ENCODE results near the gene PEAR1. TPM values are rescaled to one million over a fixed set of nuclear protein-coding genes. Genes with fewer than 3 reads are reported as not detected.

Gene PEAR1
- total RNA-seq, 4 donors from 2014 or later, result 31.5 to 51.4 (median 39.7) TPM

- H3K36me3 ChIP-seq, result no peaks in the 10 kb centered on the region
- no peaks in the 10 kb centered on the region for H3K9me3 ChIP-seq
- 62 to 65% methylated on average over 17 to 18 of the region's 18 CpGs for WGBS, 2 donors
- H3K27ac ChIP-seq, result no peak overlapping the region
- no peak overlapping the region for H3K4me3 ChIP-seq
- peaks cover 0 to 84% of the 10 kb centered on the region in 2 donors for H3K27me3 ChIP-seq
- peaks cover 0 to 22% (median 0%) of the 10 kb centered on the region in 4 donors for H3K4me1 ChIP-seq
- DNase-seq (ENCODE audit: low spot score in 2 of 2), result no peak
- TF ChIP-seq EP300 (IDR thresholded peaks at IDR 0.05), result no peak
- no peak for TF ChIP-seq CTCF (IDR thresholded peaks at IDR 0.05)
- TF ChIP-seq POLR2A (IDR thresholded peaks at IDR 0.05), result no peak
Observed at GRCh38 chr1:156845953-156846545, 47.5 kb upstream of the PEAR1 start.

GRCh38 chr1:156846643-156847042 is 46.9 kb upstream of the PEAR1 start:
- 78 to 89% methylated on average over 4 to 5 of the region's 5 CpGs for WGBS, 2 donors
- Histone ChIP-seq H3K27ac (no peak overlapping the region), H3K36me3 (no peaks in the 10 kb centered on the region), H3K4me3 (no peak overlapping the region), H3K4me1 (peaks cover 0 to 22% (median 0%) of the 10 kb centered on the region in 4 donors), H3K27me3 (peaks cover 0 to 82% of the 10 kb centered on the region in 2 donors), H3K9me3 (no peaks in the 10 kb centered on the region)
- TF ChIP-seq EP300 (IDR thresholded peaks at IDR 0.05) (no peak), CTCF (IDR thresholded peaks at IDR 0.05) (no peak), POLR2A (IDR thresholded peaks at IDR 0.05) (no peak)
- DNase-seq (ENCODE audit: low spot score in 2 of 2), result no peak

- no peaks in the 10 kb centered on the region for H3K36me3 ChIP-seq
- peaks cover 0 to 74% of the 10 kb centered on the region in 2 donors for H3K27me3 ChIP-seq
- 61 to 62% methylated on average over 7 of the region's 7 CpGs for WGBS, 2 donors
- no peak for DNase-seq (ENCODE audit: low spot score in 2 of 2)
- H3K4me1 ChIP-seq, result peaks cover 0 to 30% (median 0%) of the 10 kb centered on the region in 4 donors
- no peak overlapping the region for H3K4me3 ChIP-seq
- H3K27ac ChIP-seq, result no peak overlapping the region
- no peaks in the 10 kb centered on the region for H3K9me3 ChIP-seq
- TF ChIP-seq CTCF (IDR thresholded peaks at IDR 0.05), result no peak
Observed at GRCh38 chr1:156847591-156848460, 45.7 kb upstream of the PEAR1 start.

- no peaks in the 10 kb centered on the region for H3K9me3 ChIP-seq
- no peak overlapping the region for H3K27ac ChIP-seq
- H3K27me3 ChIP-seq, result peaks cover 0 to 66% of the 10 kb centered on the region in 2 donors
- no peak for DNase-seq (ENCODE audit: low spot score in 2 of 2)
- 4 to 9% methylated on average over 15 to 36 of the region's 36 CpGs for whole genome bisulfite sequencing, 2 donors
- no peak overlapping the region for H3K4me3 ChIP-seq
- peaks cover 0 to 30% (median 0%) of the 10 kb centered on the region in 4 donors for H3K4me1 ChIP-seq
- H3K36me3 ChIP-seq, result no peaks in the 10 kb centered on the region
- TF ChIP-seq CTCF (IDR thresholded peaks at IDR 0.05), result no peak
- TF ChIP-seq EP300 (IDR thresholded peaks at IDR 0.05), result no peak
- no peak for TF ChIP-seq POLR2A (IDR thresholded peaks at IDR 0.05)
Observed at GRCh38 chr1:156848461-156849150, 44.9 kb upstream of the PEAR1 start.

- Histone ChIP-seq H3K4me3 (no peak overlapping the region), H3K27me3 (peaks cover 0 to 61% of the 10 kb centered on the region in 2 donors)
Observed at GRCh38 chr1:156849151-156849496, 44.4 kb upstream of the PEAR1 start.

More at GRCh38 chr1:156849151-156849496, 44.4 kb upstream of the PEAR1 start:
- 28 to 38% methylated on average over 8 to 23 of the region's 23 CpGs for WGBS, 2 donors
- H3K9me3 ChIP-seq, result no peaks in the 10 kb centered on the region
- no peak for DNase-seq (ENCODE audit: low spot score in 2 of 2)
- TF ChIP-seq CTCF (IDR thresholded peaks at IDR 0.05) (no peak), EP300 (IDR thresholded peaks at IDR 0.05) (no peak), POLR2A (IDR thresholded peaks at IDR 0.05) (no peak)
- no peaks in the 10 kb centered on the region for H3K36me3 ChIP-seq
- no peak overlapping the region for H3K27ac ChIP-seq
- peaks cover 0 to 30% (median 0%) of the 10 kb centered on the region in 4 donors for H3K4me1 ChIP-seq
